T-helper 1 cell treated with Interleukin-12 subunit alpha and Interleukin-12 subunit beta and Interleukin-4 antibody, amounts not matched to agents 30 μg/mL and 1 μg/mL, for 36 hours (primary cell): ENCODE measurements around the gene AK8.

Experiments used
- H3K27ac Mint-ChIP-seq: one replicate; pipeline ENCODE4 v1.8.0; 2021; ENCODE audit warnings: mild to moderate bottlenecking, mixed read lengths
- H3K27me3 Mint-ChIP-seq: one replicate; pipeline ENCODE4 v1.8.0; 2021; ENCODE audit warnings: low read depth, mixed read lengths
- H3K36me3 Mint-ChIP-seq: one replicate; pipeline ENCODE4 v1.8.0; 2021; ENCODE audit warnings: low read depth, mixed read lengths
- H3K4me1 Mint-ChIP-seq: one replicate; pipeline ENCODE4 v1.8.0; 2021; ENCODE audit warnings: low read depth, mixed read lengths
- H3K4me3 Mint-ChIP-seq: one replicate; pipeline ENCODE4 v1.8.0; 2021; ENCODE audit warnings: mild to moderate bottlenecking, moderate library complexity, mixed read lengths
- H3K9me3 Mint-ChIP-seq: one replicate; pipeline ENCODE4 v1.8.0; 2021; ENCODE audit warnings: mixed read lengths

Gene AK8

GRCh38 chr9:132833550-132834121 is 44.4 kb downstream of the AK8 start:
- Mint-ChIP-seq H3K9me3 (no peaks in the 10 kb centered on the region), H3K27me3 (peaks cover 10% of the 10 kb centered on the region), H3K36me3 (no peaks in the 10 kb centered on the region), H3K4me3 (no peak overlapping the region), H3K4me1 (no peaks in the 10 kb centered on the region), H3K27ac (no peak overlapping the region)

GRCh38 chr9:132832171-132832881 is 45.8 kb downstream of the AK8 start:
- H3K36me3 Mint-ChIP-seq: no peaks in the 10 kb centered on the region
- peaks cover 8% of the 10 kb centered on the region for H3K27me3 Mint-ChIP-seq
- H3K4me3 Mint-ChIP-seq: no peak overlapping the region
- H3K4me1 Mint-ChIP-seq: no peaks in the 10 kb centered on the region
- no peak overlapping the region for H3K27ac Mint-ChIP-seq
- H3K9me3 Mint-ChIP-seq: no peaks in the 10 kb centered on the region

GRCh38 chr9:132828201-132828770 is 49.8 kb downstream of the AK8 start:
- H3K9me3 Mint-ChIP-seq: no peaks in the 10 kb centered on the region
- H3K27ac Mint-ChIP-seq: no peak overlapping the region
- peaks cover 9% of the 10 kb centered on the region for H3K27me3 Mint-ChIP-seq
- no peak overlapping the region for H3K4me3 Mint-ChIP-seq
- no peaks in the 10 kb centered on the region for H3K4me1 Mint-ChIP-seq
- H3K36me3 Mint-ChIP-seq: no peaks in the 10 kb centered on the region

- no peaks in the 10 kb centered on the region for H3K4me1 Mint-ChIP-seq
- peaks cover 14% of the 10 kb centered on the region for H3K27me3 Mint-ChIP-seq
- H3K4me3 Mint-ChIP-seq: no peak overlapping the region
These were observed 50.7 kb downstream of the AK8 start for GRCh38 chr9:132827366-132827765.

GRCh38 chr9:132826621-132827365 is 51.3 kb downstream of the AK8 start:
- Mint-ChIP-seq H3K4me1 (no peaks in the 10 kb centered on the region), H3K27me3 (peaks cover 14% of the 10 kb centered on the region), H3K9me3 (no peaks in the 10 kb centered on the region), H3K27ac (no peak overlapping the region), H3K36me3 (no peaks in the 10 kb centered on the region), H3K4me3 (no peak overlapping the region)

More at GRCh38 chr9:132827366-132827765, 50.7 kb downstream of the AK8 start:
- Mint-ChIP-seq H3K9me3 (no peaks in the 10 kb centered on the region), H3K36me3 (no peaks in the 10 kb centered on the region), H3K27ac (no peak overlapping the region)

- no peaks in the 10 kb centered on the region for H3K36me3 Mint-ChIP-seq
- H3K27me3 Mint-ChIP-seq: peaks cover 14% of the 10 kb centered on the region
- H3K9me3 Mint-ChIP-seq: no peaks in the 10 kb centered on the region
- H3K4me3 Mint-ChIP-seq: no peak overlapping the region
- H3K27ac Mint-ChIP-seq: no peak overlapping the region
- no peaks in the 10 kb centered on the region for H3K4me1 Mint-ChIP-seq
These were observed 52.0 kb downstream of the AK8 start for GRCh38 chr9:132826131-132826530.

- H3K4me1 Mint-ChIP-seq: no peaks in the 10 kb centered on the region
These were observed 52.7 kb downstream of the AK8 start for GRCh38 chr9:132825430-132825829.

GRCh38 chr9:132824951-132825350 is 53.1 kb downstream of the AK8 start:
- peaks cover 13% of the 10 kb centered on the region for H3K27me3 Mint-ChIP-seq
- no peaks in the 10 kb centered on the region for H3K36me3 Mint-ChIP-seq
- no peak overlapping the region for H3K27ac Mint-ChIP-seq
- no peaks in the 10 kb centered on the region for H3K4me1 Mint-ChIP-seq
- H3K4me3 Mint-ChIP-seq: no peak overlapping the region
- H3K9me3 Mint-ChIP-seq: no peaks in the 10 kb centered on the region

More at GRCh38 chr9:132825430-132825829, 52.7 kb downstream of the AK8 start:
- Mint-ChIP-seq H3K27me3 (peaks cover 13% of the 10 kb centered on the region), H3K4me3 (no peak overlapping the region), H3K27ac (no peak overlapping the region), H3K36me3 (no peaks in the 10 kb centered on the region), H3K9me3 (no peaks in the 10 kb centered on the region)

GRCh38 chr9:132824151-132824550 is 53.9 kb downstream of the AK8 start:
- no peak overlapping the region for H3K27ac Mint-ChIP-seq
- H3K36me3 Mint-ChIP-seq: no peaks in the 10 kb centered on the region
- no peaks in the 10 kb centered on the region for H3K4me1 Mint-ChIP-seq
- peaks cover 13% of the 10 kb centered on the region for H3K27me3 Mint-ChIP-seq
- no peaks in the 10 kb centered on the region for H3K9me3 Mint-ChIP-seq
- H3K4me3 Mint-ChIP-seq: no peak overlapping the region

GRCh38 chr9:132823370-132824145 is 54.5 kb downstream of the AK8 start:
- H3K36me3 Mint-ChIP-seq: no peaks in the 10 kb centered on the region
- no peaks in the 10 kb centered on the region for H3K4me1 Mint-ChIP-seq
- no peak overlapping the region for H3K27ac Mint-ChIP-seq
- H3K4me3 Mint-ChIP-seq: no peak overlapping the region
- H3K27me3 Mint-ChIP-seq: peaks cover 15% of the 10 kb centered on the region
- H3K9me3 Mint-ChIP-seq: no peaks in the 10 kb centered on the region

GRCh38 chr9:132820169-132820944 is 57.7 kb downstream of the AK8 start:
- no peaks in the 10 kb centered on the region for H3K36me3 Mint-ChIP-seq
- no peaks in the 10 kb centered on the region for H3K4me1 Mint-ChIP-seq
- no peak overlapping the region for H3K4me3 Mint-ChIP-seq
- no peak overlapping the region for H3K27ac Mint-ChIP-seq
- H3K27me3 Mint-ChIP-seq: peaks cover 37% of the 10 kb centered on the region
- no peaks in the 10 kb centered on the region for H3K9me3 Mint-ChIP-seq

- H3K27ac Mint-ChIP-seq: no peak overlapping the region
- no peaks in the 10 kb centered on the region for H3K9me3 Mint-ChIP-seq
- no peaks in the 10 kb centered on the region for H3K36me3 Mint-ChIP-seq
- peaks cover 36% of the 10 kb centered on the region for H3K27me3 Mint-ChIP-seq
- no peaks in the 10 kb centered on the region for H3K4me1 Mint-ChIP-seq
- H3K4me3 Mint-ChIP-seq: no peak overlapping the region
These were observed 59.5 kb downstream of the AK8 start for GRCh38 chr9:132818588-132818987.

GRCh38 chr9:132814937-132815336 is 63.1 kb downstream of the AK8 start:
- H3K27me3 Mint-ChIP-seq: peaks cover 41% of the 10 kb centered on the region
- H3K27ac Mint-ChIP-seq: no peak overlapping the region
- H3K9me3 Mint-ChIP-seq: no peaks in the 10 kb centered on the region
- no peaks in the 10 kb centered on the region for H3K4me1 Mint-ChIP-seq
- H3K36me3 Mint-ChIP-seq: no peaks in the 10 kb centered on the region
- H3K4me3 Mint-ChIP-seq: no peak overlapping the region
